ENCODE results near the gene PTPN1.

The PTPN1 gene

GRCh38 chr20:50632236-50632635, 122.1 kb downstream of the PTPN1 start (continued):
- TF ChIP-seq ZSCAN18 (tag by site-specific recombination; IDR thresholded peaks at IDR 0.05) (no peak), FEZF1 (tag by site-specific recombination; IDR thresholded peaks at IDR 0.05) (no peak), MEIS1 (CRISPR knock-in tag; IDR thresholded peaks at IDR 0.05; ENCODE audit: borderline replicate concordance) (no peak), ZBTB48 (tag by site-specific recombination; IDR thresholded peaks at IDR 0.05) (no peak), ZBTB26 (tag by site-specific recombination; optimal IDR thresholded peaks at IDR 0.05) (no peak)

GRCh38 chr20:50632701-50633100, 122.5 kb downstream of the PTPN1 start:
- H3K4me3 ChIP-seq (ENCODE audit: low read depth, low read length), result no peak overlapping the region
- CTCF ChIA-PET, result interaction anchor here (1.1 kb wide), 1 partner anchor 9 kb away, joined by 3 read pairs; no protein-coding TSS in a partner anchor
- H3K27ac ChIP-seq (ENCODE audit: extremely low read depth, low read depth, low read length), result no peak overlapping the region
- POLR2A ChIA-PET, result no interaction called here
- H3K9me3 ChIP-seq (ENCODE audit: control insufficient read depth, insufficient read depth, low read depth, low read length), result no peaks in the 10 kb centered on the region
- peaks cover 4% of the 10 kb centered on the region for H3K4me1 ChIP-seq (ENCODE audit: control insufficient read depth, insufficient read depth, low read length)
- no peaks in the 10 kb centered on the region for H3K36me3 ChIP-seq (ENCODE audit: control insufficient read depth in 2 of 2, insufficient read depth in 1 of 2, low read length in 2 of 2)
- TF ChIP-seq ZFP3 (tag by site-specific recombination; IDR thresholded peaks at IDR 0.05; ENCODE audit: low read depth), result no peak
- TF ChIP-seq ZNF654 (tag by site-specific recombination; IDR thresholded peaks at IDR 0.05; ENCODE audit: low read depth), result no peak
- TF ChIP-seq ZNF211 (tag by site-specific recombination; IDR thresholded peaks at IDR 0.05; ENCODE audit: low read depth), result no peak
- TF ChIP-seq ZNF660 (tag by site-specific recombination; IDR thresholded peaks at IDR 0.05), result no peak
- no peak for TF ChIP-seq ZNF2 (tag by site-specific recombination; IDR thresholded peaks at IDR 0.05)
- TF ChIP-seq ZXDB (tag by site-specific recombination; IDR thresholded peaks at IDR 0.05), result no peak
- no peak for TF ChIP-seq ZNF645 (tag by site-specific recombination; IDR thresholded peaks at IDR 0.05)
- TF ChIP-seq ZNF449 (tag by site-specific recombination; IDR thresholded peaks at IDR 0.05), result no peak
- no peak for TF ChIP-seq ZNF529 (tag by site-specific recombination; IDR thresholded peaks at IDR 0.05; ENCODE audit: insufficient replicate concordance)
- TF ChIP-seq ZNF629 (tag by site-specific recombination; IDR thresholded peaks at IDR 0.05), result no peak
- TF ChIP-seq KLF16 (tag by site-specific recombination; IDR thresholded peaks at IDR 0.05), result no peak
- no peak for TF ChIP-seq ZNF704 (tag by site-specific recombination; IDR thresholded peaks at IDR 0.05)
- TF ChIP-seq ZNF311 (tag by site-specific recombination; IDR thresholded peaks at IDR 0.05; ENCODE audit: borderline replicate concordance), result no peak

- TF ChIP-seq ZBTB6 (tag by site-specific recombination; IDR thresholded peaks at IDR 0.05) (peak; percentile 18; the same call in 1 of the 2 replicates), ZNF112 (tag by site-specific recombination; IDR thresholded peaks at IDR 0.05) (peak; percentile 80), ZNF76 (tag by site-specific recombination; IDR thresholded peaks at IDR 0.05; ENCODE audit: borderline replicate concordance, low read depth) (no peak), OSR2 (tag by site-specific recombination; IDR thresholded peaks at IDR 0.05) (no peak)
- ChIA-PET CTCF (interaction anchor here (0.7 to 2.8 kb wide), 3 partner anchors 12 to 161 kb away, joined by 3 to 30 read pairs (median 3); partner anchors contain the start of gene BCAS4), POLR2A (no interaction called here)
- Histone ChIP-seq H3K36me3 (ENCODE audit: control insufficient read depth in 2 of 2, insufficient read depth in 1 of 2, low read length in 2 of 2) (no peaks in the 10 kb centered on the region), H3K4me1 (ENCODE audit: control insufficient read depth, insufficient read depth, low read length) (peaks cover 4% of the 10 kb centered on the region), H3K9me3 (ENCODE audit: control insufficient read depth, insufficient read depth, low read depth, low read length) (no peaks in the 10 kb centered on the region), H3K27ac (ENCODE audit: extremely low read depth, low read depth, low read length) (no peak overlapping the region), H3K4me3 (ENCODE audit: low read depth, low read length) (no peak overlapping the region)
Observed at GRCh38 chr20:50633361-50633760, 123.2 kb downstream of the PTPN1 start.
